GM12873 (cell line): ENCODE data around the gene GALNT2.

Source experiments
- CTCF ChIP-seq: IDR thresholded peaks from 2 replicates; pipeline ENCODE4 v1.5.1; 2012; ENCODE audit warnings: low read depth, mild to moderate bottlenecking, moderate library complexity, low read length, control low read depth; ENCODE audit not compliant: insufficient read depth; ENCODE audit errors: missing control alignments

The GALNT2 gene

GRCh38 chr1:230277201-230278025 lies 210.4 kb downstream of the GALNT2 start:
- peak; percentile 33 for TF ChIP-seq CTCF

GRCh38 chr1:230278376-230278775 lies 211.3 kb downstream of the GALNT2 start:
- TF ChIP-seq CTCF: no peak

- TF ChIP-seq CTCF: no peak
Observed at GRCh38 chr1:230278871-230279582, 212.0 kb downstream of the GALNT2 start.

GRCh38 chr1:230279583-230279945 lies 212.5 kb downstream of the GALNT2 start:
- TF ChIP-seq CTCF: no peak

- TF ChIP-seq CTCF: no peak
Observed at GRCh38 chr1:230280054-230280795, 213.2 kb downstream of the GALNT2 start.

GRCh38 chr1:230280906-230281413 lies 213.9 kb downstream of the GALNT2 start:
- no peak for TF ChIP-seq CTCF

GRCh38 chr1:230281556-230281955 lies 214.5 kb downstream of the GALNT2 start:
- TF ChIP-seq CTCF: no peak
